NK-92 (cell line): Measurements from ENCODE around the gene SRL.
A peak's percentile ranks its signal among the peaks of the same experiment; 100 is the strongest.
"Not testable (repeated sequence)": the region's sequence is repeated elsewhere in the genome, so short reads cannot be mapped to it uniquely, and the experiment has no call there.

Experiments used
- DNase-seq: peaks from one replicate; lab custom pipeline; 2025; ENCODE audit not compliant: unreplicated experiment; lab: John Stamatoyannopoulos, UW

The SRL gene

GRCh38 chr16:4261557-4262172 lies 19.8 kb upstream of the SRL start:
- DNase-seq = no peak

GRCh38 chr16:4260360-4260759 lies 18.5 kb upstream of the SRL start:
- no peak for DNase-seq

- no peak for DNase-seq
Measured at GRCh38 chr16:4257646-4258556, 16.0 kb upstream of the SRL start.

GRCh38 chr16:4253394-4254150 lies 11.7 kb upstream of the SRL start:
- peak; percentile 98 for DNase-seq

GRCh38 chr16:4253012-4253393 lies 11.1 kb upstream of the SRL start:
- not testable (repeated sequence) for DNase-seq

- DNase-seq = no peak
Measured at GRCh38 chr16:4249530-4250308, 7.8 kb upstream of the SRL start.

GRCh38 chr16:4247460-4247784 lies 5.5 kb upstream of the SRL start:
- DNase-seq = no peak

GRCh38 chr16:4246777-4247459 lies 5.0 kb upstream of the SRL start:
- no peak for DNase-seq

- DNase-seq = no peak
Measured at GRCh38 chr16:4245077-4245791, 3.4 kb upstream of the SRL start.

- no peak for DNase-seq
Measured at GRCh38 chr16:4244254-4245076, 2.6 kb upstream of the SRL start.

- DNase-seq = no peak
Measured at GRCh38 chr16:4241258-4241927, 487 bp downstream of the SRL start.

- DNase-seq = no peak
Measured at GRCh38 chr16:4240624-4241023, 1.3 kb downstream of the SRL start.

GRCh38 chr16:4239682-4240175 lies 2.2 kb downstream of the SRL start:
- no peak for DNase-seq

GRCh38 chr16:4239020-4239419 lies 2.9 kb downstream of the SRL start:
- no peak for DNase-seq

GRCh38 chr16:4233431-4233830 lies 8.4 kb downstream of the SRL start:
- no peak for DNase-seq

GRCh38 chr16:4232541-4233386 lies 9.1 kb downstream of the SRL start:
- no peak for DNase-seq

GRCh38 chr16:4231886-4232285 lies 10.0 kb downstream of the SRL start:
- DNase-seq = no peak
